ENCODE results near the gene KLF16.

Gene KLF16

GRCh38 chr19:1824252-1824622, 39.1 kb downstream of the KLF16 start:
- peaks cover 18% of the 10 kb centered on the region for H3K79me2 ChIP-seq (ENCODE audit: low read length)
- H3K4me1 ChIP-seq (ENCODE audit: low read length), result no peaks in the 10 kb centered on the region
- no peaks in the 10 kb centered on the region for H4K20me1 ChIP-seq (ENCODE audit: insufficient read depth, low read length)
- DNase-seq, result no peak
- no peak overlapping the region for H3K9ac ChIP-seq (ENCODE audit: low read length)
- no peaks in the 10 kb centered on the region; the same call in none of the 2 replicates for H3K36me3 ChIP-seq (replicated peaks; ENCODE audit: insufficient read depth, low read length)
- no peak overlapping the region for H3K27ac ChIP-seq (ENCODE audit: low read length)
- H3F3A ChIP-seq (ENCODE audit: insufficient read depth, low read length), result no peaks in the 10 kb centered on the region
- H3K9me2 ChIP-seq (replicated peaks; ENCODE audit: insufficient read depth, low read length), result no peaks in the 10 kb centered on the region
- no peaks in the 10 kb centered on the region for H3K27me3 ChIP-seq (replicated peaks; ENCODE audit: insufficient read depth, low read length)
- TF ChIP-seq EZH2 (optimal IDR thresholded peaks at IDR 0.05; ENCODE audit: low read depth, low read length) (no peak), EZH2phosphoT487 (IDR thresholded peaks at IDR 0.05; ENCODE audit: low read length) (no peak)
- TF ChIP-seq, protein P1, sequence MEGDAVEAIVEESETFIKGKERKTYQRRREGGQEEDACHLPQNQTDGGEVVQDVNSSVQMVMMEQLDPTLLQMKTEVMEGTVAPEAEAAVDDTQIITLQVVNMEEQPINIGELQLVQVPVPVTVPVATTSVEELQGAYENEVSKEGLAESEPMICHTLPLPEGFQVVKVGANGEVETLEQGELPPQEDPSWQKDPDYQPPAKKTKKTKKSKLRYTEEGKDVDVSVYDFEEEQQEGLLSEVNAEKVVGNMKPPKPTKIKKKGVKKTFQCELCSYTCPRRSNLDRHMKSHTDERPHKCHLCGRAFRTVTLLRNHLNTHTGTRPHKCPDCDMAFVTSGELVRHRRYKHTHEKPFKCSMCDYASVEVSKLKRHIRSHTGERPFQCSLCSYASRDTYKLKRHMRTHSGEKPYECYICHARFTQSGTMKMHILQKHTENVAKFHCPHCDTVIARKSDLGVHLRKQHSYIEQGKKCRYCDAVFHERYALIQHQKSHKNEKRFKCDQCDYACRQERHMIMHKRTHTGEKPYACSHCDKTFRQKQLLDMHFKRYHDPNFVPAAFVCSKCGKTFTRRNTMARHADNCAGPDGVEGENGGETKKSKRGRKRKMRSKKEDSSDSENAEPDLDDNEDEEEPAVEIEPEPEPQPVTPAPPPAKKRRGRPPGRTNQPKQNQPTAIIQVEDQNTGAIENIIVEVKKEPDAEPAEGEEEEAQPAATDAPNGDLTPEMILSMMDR (IDR thresholded peaks at IDR 0.05; ENCODE audit: low read length), result no peak
- H3K9me3 ChIP-seq (replicated peaks; ENCODE audit: insufficient read depth, low read length), result no peaks in the 10 kb centered on the region
- no peak overlapping the region for H3K4me2 ChIP-seq (ENCODE audit: low read depth, low read length)
- no peak overlapping the region for H3K4me3 ChIP-seq (ENCODE audit: low read length)
- no peak overlapping the region for H2AFZ ChIP-seq (ENCODE audit: low read length)

DNA sequence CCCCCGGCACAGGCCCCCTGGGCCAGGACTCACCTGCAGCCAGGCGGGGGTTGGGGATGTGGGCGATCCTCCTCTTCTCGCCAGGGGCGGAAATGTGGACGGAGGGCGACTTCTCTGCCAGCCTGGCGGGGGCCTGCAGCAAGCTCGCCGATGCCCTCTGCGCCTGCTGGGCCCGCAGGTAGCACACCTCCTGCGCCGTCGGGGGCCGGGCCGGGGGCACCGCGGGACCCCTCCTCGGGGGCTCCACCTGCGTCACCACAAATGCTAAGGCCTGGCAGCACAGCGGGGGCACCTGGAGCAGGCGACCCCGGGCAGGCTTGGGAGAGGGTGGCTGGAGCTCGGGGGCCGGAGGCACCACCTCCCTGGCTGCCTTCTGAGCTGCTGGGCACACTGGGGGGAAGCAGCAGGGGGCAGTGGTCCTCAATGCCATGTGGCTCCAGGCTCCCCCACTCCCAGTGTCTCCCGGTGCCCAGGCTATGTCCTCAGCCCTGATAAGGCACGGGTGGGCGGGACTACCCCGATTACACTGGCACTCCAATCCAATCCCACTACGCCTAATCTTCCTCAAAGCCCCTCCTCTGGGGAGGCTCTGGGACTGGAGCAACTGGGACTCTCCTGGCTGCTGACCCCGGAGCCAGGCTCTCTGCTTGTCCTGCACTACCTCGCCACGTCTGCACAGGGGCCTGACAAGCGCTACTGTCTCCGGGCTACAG, 39.7 kb downstream of the KLF16 start:
- H3K79me2 ChIP-seq (ENCODE audit: low read length), result peaks cover 18% of the 10 kb centered on the region
- no peaks in the 10 kb centered on the region for H3K9me2 ChIP-seq (replicated peaks; ENCODE audit: insufficient read depth, low read length)
- H4K20me1 ChIP-seq (ENCODE audit: insufficient read depth, low read length), result no peaks in the 10 kb centered on the region
- H3F3A ChIP-seq (ENCODE audit: insufficient read depth, low read length), result no peaks in the 10 kb centered on the region
- DNase-seq, result no peak
- no peaks in the 10 kb centered on the region for H3K27me3 ChIP-seq (replicated peaks; ENCODE audit: insufficient read depth, low read length)
- no peaks in the 10 kb centered on the region for H3K4me1 ChIP-seq (ENCODE audit: low read length)
- no peak overlapping the region for H3K9ac ChIP-seq (ENCODE audit: low read length)
- H3K9me3 ChIP-seq (replicated peaks; ENCODE audit: insufficient read depth, low read length), result no peaks in the 10 kb centered on the region
- H2AFZ ChIP-seq (ENCODE audit: low read length), result no peak overlapping the region
- H3K27ac ChIP-seq (ENCODE audit: low read length), result no peak overlapping the region
- TF ChIP-seq EZH2phosphoT487 (IDR thresholded peaks at IDR 0.05; ENCODE audit: low read length) (no peak), EZH2 (optimal IDR thresholded peaks at IDR 0.05; ENCODE audit: low read depth, low read length) (no peak)
- TF ChIP-seq, protein P1 (IDR thresholded peaks at IDR 0.05; ENCODE audit: low read length), result no peak
- H3K4me2 ChIP-seq (ENCODE audit: low read depth, low read length), result no peak overlapping the region
- no peak overlapping the region for H3K4me3 ChIP-seq (ENCODE audit: low read length)
- no peaks in the 10 kb centered on the region; the same call in none of the 2 replicates for H3K36me3 ChIP-seq (replicated peaks; ENCODE audit: insufficient read depth, low read length)

- Histone ChIP-seq H3F3A (ENCODE audit: insufficient read depth, low read length) (no peaks in the 10 kb centered on the region), H3K9me2 (replicated peaks; ENCODE audit: insufficient read depth, low read length) (no peaks in the 10 kb centered on the region), H3K4me1 (ENCODE audit: low read length) (no peaks in the 10 kb centered on the region), H3K79me2 (ENCODE audit: low read length) (peaks cover 18% of the 10 kb centered on the region), H3K36me3 (replicated peaks; ENCODE audit: insufficient read depth, low read length) (peaks cover under 1% of the 10 kb centered on the region), H3K4me2 (ENCODE audit: low read depth, low read length) (no peak overlapping the region), H3K27me3 (replicated peaks; ENCODE audit: insufficient read depth, low read length) (no peaks in the 10 kb centered on the region), H3K9ac (ENCODE audit: low read length) (no peak overlapping the region), H2AFZ (ENCODE audit: low read length) (no peak overlapping the region), H3K9me3 (replicated peaks; ENCODE audit: insufficient read depth, low read length) (no peaks in the 10 kb centered on the region), H3K27ac (ENCODE audit: low read length) (no peak overlapping the region), H4K20me1 (ENCODE audit: insufficient read depth, low read length) (no peaks in the 10 kb centered on the region), H3K4me3 (ENCODE audit: low read length) (no peak overlapping the region)
- DNase-seq, result no peak
- no peak for TF ChIP-seq EZH2 (optimal IDR thresholded peaks at IDR 0.05; ENCODE audit: low read depth, low read length)
- no peak for TF ChIP-seq EZH2phosphoT487 (IDR thresholded peaks at IDR 0.05; ENCODE audit: low read length)
- TF ChIP-seq, protein P1 (IDR thresholded peaks at IDR 0.05; ENCODE audit: low read length), result no peak
Measured at GRCh38 chr19:1823020-1823419, 40.4 kb downstream of the KLF16 start.

All from MM.1S (cell line).